Measurements from ENCODE around the gene PEX11A. TPM values are rescaled to one million over a fixed set of nuclear protein-coding genes. Genes with fewer than 3 reads are reported as not detected.

The PEX11A gene
- total RNA-seq, 1 donor: 4.0 TPM

GRCh38 chr15:89679212-89679611 is 11.3 kb downstream of the PEX11A start, which contains the start of gene PLIN1:
Gene PLIN1, minus strand, starts transcription at chr15:89679367. Its CDS starts 1,878 bp downstream, at chr15:89677489.
- TF ChIP-seq CTCF (IDR thresholded peaks at IDR 0.05; ENCODE audit: extremely low read depth, low read depth, low read length): no peak
- no peak for DNase-seq (ENCODE audit: insufficient read length, low spot score, missing footprints)
- Histone ChIP-seq H3K27ac (ENCODE audit: low read depth, low read length) (peak within 1 kb of the TSS; percentile 43), H3K4me3 (ENCODE audit: insufficient read depth, low read length) (peak within 1 kb of the TSS; percentile 1), H3K79me2 (ENCODE audit: insufficient read depth, low read length) (no peaks in the 10 kb centered on the region), H3K27me3 (ENCODE audit: insufficient read depth, low read length) (no peaks in the 10 kb centered on the region), H3K4me1 (ENCODE audit: insufficient read depth, low read length) (peaks cover 20% of the 10 kb centered on the region), H4K20me1 (ENCODE audit: insufficient read depth, low read length) (no peaks in the 10 kb centered on the region), H3K9me3 (ENCODE audit: low read depth, low read length) (no peaks in the 10 kb centered on the region), H2AFZ (ENCODE audit: low read length) (peak within 1 kb of the TSS; percentile 9), H3K36me3 (ENCODE audit: insufficient read depth, low read length) (no peaks in the 10 kb centered on the region), H3K4me2 (ENCODE audit: insufficient read depth, low read length) (peak within 1 kb of the TSS; percentile 59)

- Histone ChIP-seq H3K9me3 (ENCODE audit: low read depth, low read length) (no peaks in the 10 kb centered on the region), H3K79me2 (ENCODE audit: insufficient read depth, low read length) (no peaks in the 10 kb centered on the region), H3K4me1 (ENCODE audit: insufficient read depth, low read length) (peaks cover 20% of the 10 kb centered on the region), H4K20me1 (ENCODE audit: insufficient read depth, low read length) (no peaks in the 10 kb centered on the region), H3K27ac (ENCODE audit: low read depth, low read length) (no peak overlapping the region), H3K4me3 (ENCODE audit: insufficient read depth, low read length) (no peak overlapping the region), H3K36me3 (ENCODE audit: insufficient read depth, low read length) (no peaks in the 10 kb centered on the region), H3K27me3 (ENCODE audit: insufficient read depth, low read length) (no peaks in the 10 kb centered on the region), H3K4me2 (ENCODE audit: insufficient read depth, low read length) (no peak overlapping the region), H2AFZ (ENCODE audit: low read length) (no peak overlapping the region)
- peak; percentile 21 for DNase-seq (ENCODE audit: insufficient read length, low spot score, missing footprints)
- no peak for TF ChIP-seq CTCF (IDR thresholded peaks at IDR 0.05; ENCODE audit: extremely low read depth, low read depth, low read length)
Measured at GRCh38 chr15:89677381-89677780, 13.2 kb downstream of the PEX11A start.

GRCh38 chr15:89675606-89676005 is 14.9 kb downstream of the PEX11A start:
- H4K20me1 ChIP-seq (ENCODE audit: insufficient read depth, low read length): no peaks in the 10 kb centered on the region
- no peak overlapping the region for H3K4me2 ChIP-seq (ENCODE audit: insufficient read depth, low read length)
- no peak overlapping the region for H3K27ac ChIP-seq (ENCODE audit: low read depth, low read length)
- no peak for DNase-seq (ENCODE audit: insufficient read length, low spot score, missing footprints)
- TF ChIP-seq CTCF (IDR thresholded peaks at IDR 0.05; ENCODE audit: extremely low read depth, low read depth, low read length): no peak
- H2AFZ ChIP-seq (ENCODE audit: low read length): no peak overlapping the region
- no peaks in the 10 kb centered on the region for H3K79me2 ChIP-seq (ENCODE audit: insufficient read depth, low read length)
- H3K36me3 ChIP-seq (ENCODE audit: insufficient read depth, low read length): no peaks in the 10 kb centered on the region
- H3K27me3 ChIP-seq (ENCODE audit: insufficient read depth, low read length): no peaks in the 10 kb centered on the region
- no peak overlapping the region for H3K4me3 ChIP-seq (ENCODE audit: insufficient read depth, low read length)
- peaks cover 11% of the 10 kb centered on the region for H3K4me1 ChIP-seq (ENCODE audit: insufficient read depth, low read length)
- no peaks in the 10 kb centered on the region for H3K9me3 ChIP-seq (ENCODE audit: low read depth, low read length)

- Histone ChIP-seq H2AFZ (ENCODE audit: low read length) (no peak overlapping the region), H3K4me1 (ENCODE audit: insufficient read depth, low read length) (peaks cover 5% of the 10 kb centered on the region), H3K27me3 (ENCODE audit: insufficient read depth, low read length) (no peaks in the 10 kb centered on the region), H3K4me2 (ENCODE audit: insufficient read depth, low read length) (no peak overlapping the region), H3K4me3 (ENCODE audit: insufficient read depth, low read length) (no peak overlapping the region), H3K79me2 (ENCODE audit: insufficient read depth, low read length) (no peaks in the 10 kb centered on the region), H3K9me3 (ENCODE audit: low read depth, low read length) (no peaks in the 10 kb centered on the region), H3K27ac (ENCODE audit: low read depth, low read length) (no peak overlapping the region), H4K20me1 (ENCODE audit: insufficient read depth, low read length) (no peaks in the 10 kb centered on the region), H3K36me3 (ENCODE audit: insufficient read depth, low read length) (no peaks in the 10 kb centered on the region)
- no peak for TF ChIP-seq CTCF (IDR thresholded peaks at IDR 0.05; ENCODE audit: extremely low read depth, low read depth, low read length)
- no peak for DNase-seq (ENCODE audit: insufficient read length, low spot score, missing footprints)
Measured at GRCh38 chr15:89674526-89674925, 16.0 kb downstream of the PEX11A start.
